Suppressor macrophage treated with lipopolysaccharide for 4 hours (primary cell): ENCODE results near the gene TAS2R42.
A peak's percentile ranks its signal among the peaks of the same experiment; 100 is the strongest.

Experiments
- DNase-seq: peaks from one replicate; pipeline ENCODE4 v3.0.0-alpha.2; 2020

TAS2R42 gene, protein sequence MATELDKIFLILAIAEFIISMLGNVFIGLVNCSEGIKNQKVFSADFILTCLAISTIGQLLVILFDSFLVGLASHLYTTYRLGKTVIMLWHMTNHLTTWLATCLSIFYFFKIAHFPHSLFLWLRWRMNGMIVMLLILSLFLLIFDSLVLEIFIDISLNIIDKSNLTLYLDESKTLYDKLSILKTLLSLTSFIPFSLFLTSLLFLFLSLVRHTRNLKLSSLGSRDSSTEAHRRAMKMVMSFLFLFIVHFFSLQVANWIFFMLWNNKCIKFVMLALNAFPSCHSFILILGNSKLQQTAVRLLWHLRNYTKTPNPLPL

GRCh38 chr12:11186837-11187236, at the start of gene TAS2R42:
Gene TAS2R42 (minus strand): TSS chr12:11186937. CDS start chr12:11186937, 0 bp downstream.
- DNase-seq = no peak

DNA sequence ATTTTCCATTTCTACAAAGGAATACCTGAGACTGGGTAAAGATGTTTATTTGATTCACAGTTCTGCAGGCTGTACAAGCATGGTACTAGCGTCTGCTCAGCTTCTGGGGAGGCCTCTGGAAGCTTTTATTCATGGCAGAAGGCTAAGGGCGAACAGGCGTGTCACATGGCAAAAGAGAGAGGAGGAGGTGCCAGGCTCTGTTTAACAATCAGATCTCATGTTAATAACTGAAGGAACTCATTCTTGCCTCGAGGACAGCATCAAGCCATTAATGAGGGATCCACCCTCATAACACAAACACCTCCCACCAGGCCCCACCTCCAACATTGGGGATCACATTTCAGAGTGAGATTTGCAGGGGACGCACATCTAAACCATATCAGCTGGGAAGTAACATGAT, 46.8 kb upstream of the TAS2R42 start:
- DNase-seq = no peak

DNA sequence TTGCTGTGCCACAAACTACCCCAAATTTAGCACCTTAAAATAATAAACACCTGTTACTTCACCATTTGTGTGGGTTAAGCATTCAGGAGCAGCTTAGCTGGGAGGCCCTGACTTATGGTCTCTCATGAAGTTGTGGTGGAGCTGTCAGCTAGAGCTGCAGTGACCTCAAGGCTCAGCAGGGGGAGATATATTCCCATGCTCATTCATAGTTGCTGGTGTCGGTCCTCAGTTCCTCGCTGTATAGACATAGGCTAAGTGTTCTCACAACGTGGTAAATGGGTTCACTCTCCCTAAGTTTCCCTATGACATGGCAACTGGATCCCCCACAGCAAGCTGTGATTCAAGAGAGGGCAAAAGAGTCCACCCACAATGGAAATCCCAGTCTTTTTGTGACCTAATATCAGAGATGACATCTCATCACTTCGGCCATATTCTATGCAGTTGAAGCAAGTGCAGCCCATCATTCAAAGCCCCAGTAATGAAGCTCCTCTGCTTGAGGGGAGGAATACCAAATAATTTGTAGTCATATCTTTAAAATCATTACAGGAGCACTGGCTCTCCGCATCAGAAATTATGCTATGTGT, 41.7 kb upstream of the TAS2R42 start:
- peak; percentile 64 for DNase-seq

- no peak for DNase-seq
Observed at GRCh38 chr12:11227373-11227772, 40.6 kb upstream of the TAS2R42 start.

GRCh38 chr12:11209113-11209512, 22.4 kb upstream of the TAS2R42 start:
- no peak for DNase-seq

- DNase-seq = no peak
Observed at GRCh38 chr12:11204173-11204572, 17.4 kb upstream of the TAS2R42 start.

DNA sequence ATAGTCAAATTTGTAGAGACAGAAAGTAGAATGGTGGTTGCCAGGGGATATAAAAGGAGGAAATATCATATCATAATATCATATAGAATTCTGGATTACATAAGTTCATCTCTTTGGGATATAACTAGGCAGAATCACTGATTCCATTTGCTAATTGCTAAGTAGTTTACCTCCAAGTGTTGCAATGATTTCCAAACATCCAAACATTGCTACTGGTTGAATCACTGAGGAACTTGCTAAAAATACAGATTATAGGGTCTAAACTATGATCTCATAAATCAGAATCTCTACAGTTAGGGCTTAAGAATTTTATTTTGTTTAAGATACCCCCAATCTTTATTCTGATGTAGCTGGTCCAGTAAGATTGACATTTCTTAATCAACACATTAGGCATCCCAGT, 16.1 kb upstream of the TAS2R42 start:
- no peak for DNase-seq

DNA sequence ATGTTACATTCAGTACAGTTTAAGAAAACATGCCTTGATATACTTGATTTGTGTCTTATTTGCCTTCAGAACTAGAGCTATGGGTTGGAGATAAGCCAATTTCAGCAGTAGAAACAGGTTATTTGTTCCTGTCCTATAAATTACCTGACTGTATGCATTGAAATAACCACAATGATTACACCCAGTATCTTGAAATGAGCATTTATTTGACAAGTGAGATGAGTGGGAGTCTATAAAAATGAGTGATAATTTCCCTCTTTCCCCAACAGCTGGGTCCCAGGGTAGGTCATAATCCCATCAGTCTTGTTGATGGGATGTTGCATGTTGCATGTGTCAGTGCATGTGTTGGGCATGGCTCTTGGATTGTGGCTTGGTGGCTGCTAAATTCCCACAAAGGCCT, 3.7 kb downstream of the TAS2R42 start:
- DNase-seq = no peak

GRCh38 chr12:11182529-11182928, 4.2 kb downstream of the TAS2R42 start:
- no peak for DNase-seq

DNA sequence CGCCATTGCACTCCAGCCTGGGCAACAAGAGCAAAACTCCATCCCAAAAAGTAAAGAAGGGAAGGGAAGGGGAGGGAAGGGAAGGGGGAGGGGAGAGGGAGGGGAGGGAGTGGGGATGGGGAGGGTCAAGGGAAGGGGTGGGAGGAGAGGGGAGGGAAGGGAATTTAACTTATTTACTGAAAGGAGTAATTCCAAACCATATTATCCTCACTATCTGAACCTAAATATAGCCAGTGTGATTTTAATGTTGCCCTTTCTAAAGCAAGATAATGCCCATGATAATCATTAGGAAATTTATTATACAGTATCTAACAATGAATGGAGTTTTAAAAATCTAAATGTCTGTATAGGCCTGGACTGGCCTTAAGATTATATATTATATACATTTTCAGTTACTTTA, 8.5 kb downstream of the TAS2R42 start:
- no peak for DNase-seq

DNA sequence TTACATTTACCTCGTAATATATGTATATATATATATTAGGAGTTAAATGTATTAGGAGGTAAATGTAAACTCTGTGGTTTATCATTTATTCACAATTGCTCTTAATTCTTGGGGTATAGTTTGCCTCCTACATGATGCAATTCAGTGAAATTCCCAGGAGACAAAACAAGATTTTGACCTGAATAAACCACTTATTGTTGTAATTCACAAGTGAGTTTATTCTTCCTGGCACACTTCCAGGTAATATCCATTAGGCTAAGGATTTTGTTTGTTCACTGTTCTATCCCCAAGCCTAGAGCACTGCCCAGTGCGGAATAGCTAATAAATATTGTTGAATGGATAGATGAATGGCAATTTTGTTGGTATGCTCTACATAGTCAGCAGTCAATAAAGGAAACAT, 12.7 kb downstream of the TAS2R42 start:
- DNase-seq = no peak

GRCh38 chr12:11171969-11172675, 14.6 kb downstream of the TAS2R42 start:
- peak; percentile 9 for DNase-seq

DNA sequence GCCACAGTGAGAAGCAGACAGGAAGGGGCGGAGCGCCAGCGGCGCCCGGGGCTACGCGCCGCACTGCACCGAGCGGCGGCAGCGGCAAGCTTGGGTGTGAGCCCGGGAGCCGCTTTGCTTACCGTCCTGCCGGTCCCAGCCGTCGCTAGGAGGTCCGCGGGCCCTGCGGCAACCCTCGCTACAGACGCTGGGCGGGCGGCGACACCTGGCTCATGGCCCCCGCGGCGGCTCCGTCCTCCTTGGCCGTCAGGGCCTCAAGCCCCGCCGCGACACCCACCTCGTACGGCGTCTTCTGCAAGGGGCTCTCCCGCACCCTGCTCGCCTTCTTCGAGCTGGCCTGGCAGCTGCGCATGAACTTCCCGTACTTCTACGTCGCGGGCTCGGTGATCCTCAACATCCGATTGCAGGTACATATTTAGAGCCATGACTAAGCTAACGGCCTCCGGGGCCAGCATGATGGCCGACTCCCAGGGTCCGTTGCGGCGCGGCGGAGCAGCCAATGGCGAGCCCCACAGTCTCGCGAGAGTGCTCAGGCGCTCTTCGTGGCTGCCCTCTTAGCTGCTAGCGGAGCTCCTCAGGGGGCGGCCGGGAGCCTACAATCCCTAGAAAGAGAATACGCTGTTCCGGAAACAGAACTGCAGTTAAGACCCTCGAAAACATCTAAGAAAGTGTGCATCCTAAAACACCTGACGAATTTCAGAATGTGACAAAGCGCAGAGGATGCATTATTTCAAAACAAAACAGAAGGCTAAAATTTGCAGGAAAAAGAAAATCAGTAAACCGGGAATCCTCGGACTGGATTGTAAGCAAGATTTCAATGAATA, 15.4 kb downstream of the TAS2R42 start, which contains the start of gene SMIM10L1:
SMIM10L1 (plus strand) TSS at position 50 of the 824 bp plus-strand sequence; CDS start at position 213, 163 bp downstream.
- peak; percentile 96 for DNase-seq

GRCh38 chr12:11170810-11171144, 16.0 kb downstream of the TAS2R42 start:
- no peak for DNase-seq

GRCh38 chr12:11166300-11166699, 20.4 kb downstream of the TAS2R42 start:
- no peak for DNase-seq

DNA sequence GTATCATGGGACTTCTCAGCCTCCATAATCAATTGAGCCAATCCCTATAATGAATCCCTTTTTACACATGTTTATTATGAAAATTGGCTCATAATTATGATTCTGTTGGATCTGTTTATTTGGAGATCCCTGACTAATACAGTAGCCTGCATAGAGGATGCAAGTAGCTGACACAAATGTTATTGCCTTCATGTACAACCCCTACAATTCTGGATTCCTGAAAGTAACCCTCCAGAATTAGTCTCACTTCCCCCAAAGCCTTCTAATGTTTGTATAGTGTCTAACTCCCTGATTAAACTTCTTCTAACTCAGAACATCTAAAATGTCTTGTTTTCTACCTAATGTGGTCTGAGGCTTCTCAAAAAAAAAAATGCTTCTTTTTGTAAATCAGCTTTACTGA, 22.4 kb downstream of the TAS2R42 start:
- DNase-seq = no peak

- no peak for DNase-seq
Observed at GRCh38 chr12:11162502-11162901, 24.2 kb downstream of the TAS2R42 start.

- no peak for DNase-seq
Observed at GRCh38 chr12:11158885-11159444, 27.8 kb downstream of the TAS2R42 start.

DNA sequence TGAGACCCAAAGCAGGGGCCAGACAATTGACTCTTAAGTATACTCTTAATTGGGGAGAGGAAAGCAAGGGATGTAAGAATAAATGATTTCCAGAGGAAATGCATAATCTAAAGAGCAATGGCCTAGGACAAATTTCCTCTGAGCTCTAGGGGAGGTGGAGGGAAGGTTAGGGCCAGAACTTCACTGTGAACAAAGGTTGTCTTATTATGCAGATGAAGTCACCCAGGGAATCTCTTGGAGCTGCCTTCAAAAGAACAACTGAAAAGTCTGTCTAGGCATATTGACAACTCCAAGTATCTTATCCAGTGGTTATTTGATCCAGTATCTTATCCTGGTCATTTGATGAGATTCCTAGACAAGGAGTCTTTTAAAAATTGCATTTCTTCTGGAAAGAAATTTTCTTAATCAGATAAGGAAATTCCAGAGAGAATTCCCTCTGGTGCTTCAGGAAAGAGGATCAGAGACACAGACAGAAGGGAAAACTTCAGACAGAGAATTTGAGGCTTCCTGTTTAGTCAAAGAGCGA, 32.3 kb downstream of the TAS2R42 start:
- DNase-seq = no peak

- DNase-seq = no peak
Observed at GRCh38 chr12:11152725-11153124, 34.0 kb downstream of the TAS2R42 start.

- DNase-seq = no peak
Observed at GRCh38 chr12:11150832-11151231, 35.9 kb downstream of the TAS2R42 start.

DNA sequence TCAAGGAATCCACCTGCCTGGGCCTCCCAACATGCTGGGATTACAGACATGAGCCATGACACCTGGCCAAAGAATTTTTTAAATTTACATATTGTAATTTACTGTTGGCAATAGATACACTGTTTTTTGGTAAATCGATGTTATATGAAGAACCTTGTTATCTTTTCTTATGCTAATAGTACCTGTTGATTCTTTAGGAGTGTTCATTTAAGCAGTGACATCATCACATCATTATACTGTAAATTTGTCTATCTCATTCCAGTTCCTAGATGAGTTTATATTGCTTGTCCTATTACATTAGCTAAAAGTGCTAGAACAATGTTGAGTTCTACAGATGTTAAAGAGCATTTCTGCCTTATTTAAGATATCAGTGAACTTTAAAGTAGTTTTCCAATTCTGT, 39.3 kb downstream of the TAS2R42 start:
- no peak for DNase-seq

- DNase-seq = no peak
Observed at GRCh38 chr12:11144297-11144696, 42.4 kb downstream of the TAS2R42 start.
